ENCODE results near the gene OLIG3.

OLIG3 gene

DNA sequence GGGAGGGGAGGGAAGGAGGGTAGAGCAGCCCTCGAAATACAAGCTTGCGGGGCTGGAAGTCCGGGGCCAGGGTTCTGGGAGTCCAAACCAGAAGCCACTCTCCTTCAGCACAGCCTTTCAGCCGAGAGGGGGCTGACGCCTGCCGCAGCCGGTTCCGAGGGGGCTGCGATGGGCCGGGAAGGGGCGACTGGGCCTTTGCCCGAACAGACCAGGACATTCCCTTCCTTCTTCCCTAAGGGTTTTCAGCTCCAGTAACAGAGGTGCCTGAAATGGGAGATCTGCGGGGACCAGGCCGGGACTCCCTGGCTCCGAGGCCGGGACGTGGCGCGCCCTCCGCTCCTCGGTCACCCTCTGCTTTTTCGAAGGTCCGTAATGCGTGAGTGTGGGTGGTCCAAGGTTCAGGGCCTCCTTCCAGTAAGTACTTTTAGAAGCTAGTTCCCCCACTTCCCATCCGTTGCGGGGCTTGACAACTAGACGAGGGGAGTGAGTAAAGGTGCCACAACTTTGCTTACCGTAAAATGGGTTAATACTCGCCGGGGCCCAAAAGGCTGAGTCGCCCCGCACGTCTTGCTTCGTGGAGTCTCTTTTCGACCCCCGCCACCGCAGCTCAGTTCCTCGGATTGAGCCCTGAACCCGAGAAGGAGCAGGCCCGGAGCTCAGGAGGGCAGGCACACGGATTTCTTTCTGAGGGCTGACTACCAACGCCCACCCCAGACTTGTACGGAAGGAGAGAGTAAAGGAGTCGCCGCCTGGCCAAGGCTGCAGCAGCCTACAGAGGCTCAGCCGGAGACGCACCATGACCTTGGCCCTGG is 2.9 kb upstream of the OLIG3 start:
- in situ Hi-C loops (cut with MboI; ENCODE audit: low sequenced_read_pairs) = no loop called here

DNA sequence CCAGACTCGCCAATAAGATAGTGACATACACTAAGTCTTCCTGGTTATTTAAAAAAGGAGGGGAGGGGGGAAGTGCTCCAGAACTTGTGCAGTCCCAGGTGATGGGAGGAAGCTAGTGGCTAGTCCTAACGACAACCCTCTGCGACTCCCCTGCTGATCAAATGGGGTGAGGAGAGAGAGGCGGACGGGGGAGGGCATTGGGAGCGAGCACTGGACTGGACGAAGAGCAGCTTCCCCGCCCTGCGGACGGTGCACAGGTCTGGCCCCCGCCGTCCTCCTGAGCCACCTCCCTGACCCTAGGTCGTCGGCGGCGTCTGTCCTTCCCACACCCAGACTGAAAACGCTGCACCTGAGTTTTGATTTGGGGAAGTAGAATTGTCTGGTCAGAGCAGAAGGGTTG is 2.2 kb upstream of the OLIG3 start:
- in situ Hi-C loops (cut with MboI; ENCODE audit: low sequenced_read_pairs) = no loop called here

DNA sequence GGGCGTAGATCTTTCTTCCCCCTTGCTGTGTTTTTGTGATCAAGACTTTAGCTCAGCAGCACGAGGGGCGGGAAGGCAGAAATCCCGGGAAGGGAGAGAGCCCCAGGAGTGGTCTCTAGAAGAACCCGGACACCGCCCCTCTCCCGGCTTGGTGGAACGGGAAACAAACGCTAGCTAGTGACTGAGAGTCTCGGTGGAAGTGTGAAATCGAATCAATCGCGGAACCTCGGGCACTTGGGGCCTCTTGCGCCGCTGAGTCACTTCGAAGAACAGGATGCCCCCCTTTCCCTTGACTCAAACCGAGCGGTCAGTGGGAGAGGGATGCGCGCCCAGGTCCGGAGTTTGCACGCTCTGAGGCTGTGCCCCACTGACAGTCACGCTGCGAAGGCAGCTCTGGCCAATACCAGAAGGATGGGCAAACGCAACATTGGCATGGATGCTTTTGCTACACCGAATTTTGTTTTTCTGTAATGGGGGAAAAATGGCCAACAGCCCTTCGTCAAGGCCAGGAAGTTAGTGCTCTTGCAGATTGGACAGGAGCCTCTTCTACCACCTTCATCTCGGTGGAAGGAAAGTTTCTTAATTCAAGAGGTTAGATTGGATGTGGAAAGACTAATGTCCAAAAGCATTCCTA is 1.6 kb upstream of the OLIG3 start:
- in situ Hi-C loops (cut with MboI; ENCODE audit: low sequenced_read_pairs) = no loop called here

DNA sequence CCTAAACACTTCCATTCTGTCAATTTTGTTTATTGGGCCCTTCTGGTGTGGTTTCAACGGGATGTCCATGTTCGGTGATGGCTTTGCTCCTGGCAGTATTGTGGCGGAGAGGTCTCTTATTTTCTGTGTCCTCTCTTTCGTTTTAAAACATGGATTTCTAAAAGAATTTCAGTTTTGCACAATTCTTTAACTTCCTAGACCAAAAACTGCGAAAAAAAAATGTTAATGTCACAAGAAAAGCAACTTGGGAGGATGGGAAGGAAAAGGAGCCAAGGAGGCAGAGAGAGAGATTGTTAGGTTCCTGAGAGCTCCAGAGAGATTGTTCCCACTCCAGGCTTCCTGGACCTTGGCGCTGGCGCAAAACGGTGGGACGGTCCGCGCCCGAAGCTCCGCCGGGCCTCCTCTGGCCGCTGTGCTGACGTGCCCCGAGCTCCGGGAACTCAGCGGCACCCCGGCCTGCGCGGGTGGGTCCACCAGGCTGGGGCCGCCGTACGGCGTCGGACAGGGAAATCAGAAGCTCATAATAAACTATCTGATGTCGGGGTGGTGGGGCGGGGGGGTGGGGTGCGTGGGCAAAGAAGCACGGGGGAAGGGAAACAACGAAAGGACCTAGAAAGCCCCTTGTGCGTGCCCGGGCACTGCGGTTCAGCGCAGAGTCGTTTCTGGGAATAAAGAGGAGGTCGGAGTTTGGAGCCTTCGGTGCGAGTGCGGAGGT is 951 bp upstream of the OLIG3 start:
- in situ Hi-C loops (cut with MboI; ENCODE audit: low sequenced_read_pairs) = no loop called here

- in situ Hi-C loops (cut with MboI; ENCODE audit: low sequenced_read_pairs) = no loop called here
Measured at GRCh38 chr6:137493218-137494038, 766 bp downstream of the OLIG3 start.

DNA sequence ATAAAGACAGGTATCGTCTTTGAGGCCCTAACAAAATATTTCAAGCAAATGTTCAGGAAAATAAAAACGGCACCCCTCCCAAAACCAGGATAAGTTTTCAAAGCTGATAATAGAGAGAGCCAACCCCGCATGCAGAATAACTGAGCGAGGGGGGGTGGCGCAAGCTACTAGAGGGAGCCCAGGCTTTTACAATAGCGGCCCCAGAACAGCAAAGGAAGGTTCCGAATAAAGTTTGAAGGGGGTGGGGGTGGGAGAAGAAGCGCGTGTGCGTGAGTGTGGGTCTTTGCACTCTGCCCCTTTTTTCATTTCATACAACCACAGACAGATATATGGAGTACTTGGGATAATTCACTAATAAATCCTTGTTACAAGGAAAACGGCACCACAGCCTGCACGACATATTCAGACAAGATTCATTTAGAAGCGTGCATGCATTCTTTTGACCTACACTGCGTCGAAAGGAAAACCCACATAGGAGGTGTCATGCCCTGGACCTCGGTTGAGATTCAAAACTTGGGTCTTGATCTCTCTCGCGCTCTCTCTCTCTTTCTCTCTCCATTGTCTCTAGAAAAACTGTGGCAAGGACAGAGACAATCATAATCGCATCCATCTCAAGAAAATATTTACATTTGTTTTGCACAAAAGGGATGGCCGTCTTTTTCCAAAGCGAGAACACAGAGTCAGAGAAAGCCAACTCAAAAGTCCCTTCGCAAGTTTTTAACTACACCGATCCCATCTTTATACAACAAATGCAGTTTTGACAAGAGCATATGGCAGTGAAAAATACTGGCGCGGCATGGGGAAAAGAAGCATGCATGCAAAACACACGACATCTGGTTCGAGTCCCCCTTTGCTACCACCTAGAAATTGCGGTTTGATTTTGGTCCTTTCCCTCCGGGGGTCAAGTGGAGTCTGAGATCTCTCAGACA is 1.6 kb downstream of the OLIG3 start:
- in situ Hi-C loops (cut with MboI; ENCODE audit: low sequenced_read_pairs) = no loop called here

- in situ Hi-C loops (cut with MboI; ENCODE audit: low sequenced_read_pairs) = no loop called here
Measured at GRCh38 chr6:137491478-137491877, 2.7 kb downstream of the OLIG3 start.

DNA sequence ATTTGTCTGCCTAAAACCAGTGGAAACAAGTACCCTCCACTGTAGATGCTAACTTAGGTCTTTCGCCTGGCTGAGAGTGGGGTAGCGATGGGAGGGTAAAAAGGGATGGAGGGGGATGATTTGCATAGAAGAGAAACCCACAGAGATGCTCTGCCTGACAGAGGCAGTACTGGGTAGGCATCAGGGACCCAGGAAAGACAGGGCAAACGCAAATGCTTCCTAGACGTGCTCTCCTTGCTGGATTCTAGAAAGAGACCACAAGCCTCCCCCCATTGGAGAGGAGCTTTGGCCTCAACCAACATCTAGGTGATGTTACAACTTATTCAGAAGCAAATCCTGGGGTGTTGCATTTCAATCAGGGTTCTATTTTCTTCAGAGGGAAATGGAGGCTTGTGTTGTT is 3.2 kb downstream of the OLIG3 start:
- in situ Hi-C loops (cut with MboI; ENCODE audit: low sequenced_read_pairs) = no loop called here

- in situ Hi-C loops (cut with MboI; ENCODE audit: low sequenced_read_pairs) = no loop called here
Measured at GRCh38 chr6:137490006-137490905, 3.9 kb downstream of the OLIG3 start.

- in situ Hi-C loops (cut with MboI; ENCODE audit: low sequenced_read_pairs) = no loop called here
Measured at GRCh38 chr6:137489046-137490005, 4.9 kb downstream of the OLIG3 start.

- in situ Hi-C loops (cut with MboI; ENCODE audit: low sequenced_read_pairs) = no loop called here
Measured at GRCh38 chr6:137488150-137489045, 5.8 kb downstream of the OLIG3 start.

GRCh38 chr6:137487869-137488149 is 6.4 kb downstream of the OLIG3 start:
- in situ Hi-C loops (cut with MboI; ENCODE audit: low sequenced_read_pairs) = no loop called here

DNA sequence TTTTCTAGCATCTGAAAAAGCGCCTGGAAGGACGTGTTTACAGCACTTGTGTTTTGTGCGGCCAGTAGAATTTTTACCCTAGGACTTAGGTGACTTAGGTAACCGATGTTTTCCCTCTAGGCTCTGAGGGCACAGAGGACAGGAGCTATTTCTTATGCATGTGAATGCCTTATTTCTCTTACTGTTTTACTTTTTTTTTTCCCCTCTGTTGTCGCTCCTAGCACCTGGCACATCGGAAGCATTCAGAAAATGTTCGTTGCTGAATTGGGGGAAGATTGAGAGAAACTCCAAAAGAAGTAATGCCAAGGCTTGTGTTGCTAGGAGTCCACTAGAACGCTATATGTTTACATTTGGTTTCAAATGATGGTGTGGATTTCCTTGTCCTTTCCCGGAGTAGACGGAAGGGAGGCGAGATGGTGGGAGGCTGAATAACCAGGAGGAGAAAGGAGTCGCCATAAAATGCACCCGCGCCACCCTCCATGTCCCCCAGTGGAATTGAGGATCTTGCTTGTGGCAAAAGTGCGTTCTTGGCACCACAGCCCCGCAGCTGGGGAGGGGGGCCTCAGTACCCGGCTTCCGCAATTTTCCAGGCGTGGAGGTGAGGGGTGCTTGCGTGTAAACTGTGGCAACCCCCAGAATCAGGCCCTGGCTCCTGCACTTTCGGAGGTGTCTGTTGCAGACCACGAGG is 6.9 kb downstream of the OLIG3 start:
- in situ Hi-C loops (cut with MboI; ENCODE audit: low sequenced_read_pairs) = no loop called here

DNA sequence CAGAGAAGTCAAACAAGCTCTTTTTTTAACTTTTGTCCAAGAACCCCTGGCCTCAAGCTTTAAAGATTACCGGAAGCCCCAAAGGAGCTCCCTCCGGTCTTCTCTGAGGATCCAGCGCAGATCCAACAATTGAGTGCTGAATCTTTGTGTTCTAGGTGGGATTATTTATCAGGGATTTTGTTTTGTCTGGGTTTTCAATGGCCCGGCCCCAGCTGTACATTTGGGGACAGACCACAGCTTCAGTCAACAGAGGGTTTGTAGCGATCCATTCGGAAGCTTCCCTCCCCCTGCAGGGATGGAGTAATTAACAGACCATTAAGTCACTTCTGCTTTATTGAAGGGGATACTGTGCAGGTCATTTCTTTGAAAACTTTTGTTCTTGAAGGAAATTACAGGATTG is 7.8 kb downstream of the OLIG3 start:
- in situ Hi-C loops (cut with MboI; ENCODE audit: low sequenced_read_pairs) = no loop called here

- in situ Hi-C loops (cut with MboI; ENCODE audit: low sequenced_read_pairs) = no loop called here
Measured at GRCh38 chr6:137480431-137480830, 13.8 kb downstream of the OLIG3 start.

GRCh38 chr6:137475103-137475502 is 19.1 kb downstream of the OLIG3 start:
- in situ Hi-C loops (cut with MboI; ENCODE audit: low sequenced_read_pairs) = no loop called here

- in situ Hi-C loops (cut with MboI; ENCODE audit: low sequenced_read_pairs) = no loop called here
Measured at GRCh38 chr6:137473598-137473997, 20.6 kb downstream of the OLIG3 start.

Data from HL-60/S4 treated with phorbol 12-myristate 13-acetate at 8.2 ng/mL for 4 days and 3 days (cell line).